GM12878 (cell line): ENCODE measurements around the gene CCDC51. TPM values are rescaled to one million over a fixed set of nuclear protein-coding genes. Genes with fewer than 3 reads are reported as not detected.

Source experiments
- ATAC-seq: fragments of 200-7000 bp; cut with Tn5 transposase; 3 replicates; pipeline ENCODE4 v1.9.1; 2020; ENCODE audit warnings: mild to moderate bottlenecking, moderate library complexity
- BruUV-seq: library from RNA; stranded (reverse); fragments of 400-500 nt; replicated peaks from 2 replicates; lab custom pipeline; 2021; lab: Mats Ljungman, UMichigan
- CTCF ChIA-PET: fragments of 300-600 bp; sonication (Branson Sonifier 250); formaldehyde crosslinking; extraction: SDS; loops from one replicate; lab custom pipeline; 2021; ENCODE audit warnings: inconsistent platforms; lab: Yijun Ruan, JAX
- POLR2A ChIA-PET: fragments of 350-600 bp; formaldehyde crosslinking; extraction: SDS; loops from one replicate; lab custom pipeline; 2021; ENCODE audit warnings: inconsistent platforms; lab: Charles Lee
- RAD21 ChIA-PET: fragments of 300-600 bp; sonication (Branson Sonifier 250); formaldehyde crosslinking; loops from one replicate; lab custom pipeline; 2023; ENCODE audit warnings: antibody characterized with exemption; ENCODE audit not compliant: unreplicated experiment; lab: Charles Lee
- SMC1A ChIA-PET: fragments of 300-600 bp; sonication (Branson Sonifier 250); formaldehyde crosslinking; loops from one replicate; lab custom pipeline; 2023; ENCODE audit not compliant: unreplicated experiment, uncharacterized antibody; lab: Charles Lee
- DNase-seq: peaks from one replicate; pipeline ENCODE4 v3.0.0-alpha.2; 2011; ENCODE audit warnings: low read depth, low spot score
- FAIRE-seq: peaks from 3 replicates; lab custom pipeline; 2011; peaks lifted over from hg19 to GRCh38; lab: Jason Lieb, UNC
- H2AFZ ChIP-seq: 2 replicates; pipeline ENCODE4 v1.6.0; 2011; ENCODE audit warnings: low read depth, low read length, control low read depth; ENCODE audit not compliant: control insufficient read depth
- H3K27ac ChIP-seq: 2 replicates; pipeline ENCODE4 v1.5.1; 2011; ENCODE audit warnings: control low read depth; ENCODE audit not compliant: control insufficient read depth, insufficient read depth
- H3K27me3 ChIP-seq, 2 experiments: replicated peaks in 1 of 2; 2 replicates each; pipeline versions ENCODE4 v1.6.0 to v1.6.1; 2011; ENCODE audit warnings: low read length in 1 of 2; ENCODE audit not compliant: control insufficient read depth in 2 of 2, insufficient read depth in 2 of 2
- H3K36me3 ChIP-seq, 2 experiments: 2 replicates each; pipeline ENCODE4 v1.5.1; 2011; ENCODE audit warnings: low read length in 1 of 2; ENCODE audit not compliant: control insufficient read depth in 2 of 2, insufficient read depth in 2 of 2
- H3K4me1 ChIP-seq: 2 replicates; pipeline ENCODE4 v1.6.1; 2011; ENCODE audit warnings: mild to moderate bottlenecking, low read length, moderate library complexity, mixed read lengths; ENCODE audit not compliant: control insufficient read depth, insufficient read depth
- H3K4me2 ChIP-seq: 2 replicates; pipeline ENCODE4 v1.6.0; 2011; ENCODE audit warnings: control low read depth; ENCODE audit not compliant: control insufficient read depth, insufficient read depth
- H3K4me3 ChIP-seq: fragments of 200-600 bp; sonication (generic); 2 replicates; pipeline ENCODE4 v1.5.1; 2016
- H3K79me2 ChIP-seq: 2 replicates; pipeline ENCODE4 v1.6.0; 2011; ENCODE audit warnings: low read length; ENCODE audit not compliant: control insufficient read depth, insufficient read depth
- H3K9ac ChIP-seq: 2 replicates; pipeline ENCODE4 v1.8.0; 2011; ENCODE audit warnings: low read length, control low read depth, mixed read lengths; ENCODE audit not compliant: control insufficient read depth, insufficient read depth
- H3K9me3 ChIP-seq: replicated peaks from 3 replicates; pipeline ENCODE4 v1.5.1; 2011; ENCODE audit warnings: mild to moderate bottlenecking, low read length; ENCODE audit not compliant: control insufficient read depth, insufficient read depth
- H4K20me1 ChIP-seq: 2 replicates; pipeline ENCODE4 v1.6.0; 2011; ENCODE audit not compliant: control insufficient read depth, insufficient read depth
- BCL11A ChIP-seq: IDR thresholded peaks from 2 replicates; pipeline ENCODE4 v1.6.1; 2011; ENCODE audit warnings: low read depth, low read length
- BMI1 ChIP-seq: fragments of 450-650 bp; IDR thresholded peaks from 2 replicates; pipeline ENCODE4 v1.6.1; 2016; ENCODE audit warnings: mild to moderate bottlenecking, moderate library complexity, borderline replicate concordance
- CHD1 ChIP-seq: IDR thresholded peaks from 2 replicates; pipeline ENCODE4 v1.6.1; 2012; ENCODE audit warnings: low read depth, low read length, improper control_type of control experiment
- ETV6 ChIP-seq, 2 experiments: fragments of 450-650 bp in 1 of 2; IDR thresholded peaks in 1 of 2; conservative IDR thresholded peaks in 1 of 2; 2 replicates each; pipeline ENCODE4 v1.6.1; 2014; ENCODE audit warnings: antibody characterized with exemption in 1 of 2, borderline replicate concordance in 1 of 2, low read depth in 1 of 2, mild to moderate bottlenecking in 1 of 2, moderate library complexity in 1 of 2
- HCFC1 ChIP-seq: fragments of 150-350 bp; IDR thresholded peaks from 2 replicates; pipeline ENCODE4 v1.6.1; 2014; ENCODE audit warnings: low read length
- IRF4 ChIP-seq: IDR thresholded peaks from 2 replicates; pipeline ENCODE4 v1.6.1; 2011; ENCODE audit warnings: low read depth, low read length
- JUNB ChIP-seq: IDR thresholded peaks from 2 replicates; pipeline ENCODE4 v1.6.1; 2016; ENCODE audit warnings: antibody characterized with exemption, mild to moderate bottlenecking
- MXI1 ChIP-seq: fragments of 150-350 bp; IDR thresholded peaks from 2 replicates; pipeline ENCODE4 v1.6.1; 2011; ENCODE audit warnings: low read depth, mild to moderate bottlenecking, inconsistent platforms, low read length, improper control_type of control experiment
- NFXL1 ChIP-seq: fragments of 450-650 bp; IDR thresholded peaks from 2 replicates; pipeline ENCODE4 v1.6.1; 2017; ENCODE audit warnings: antibody characterized with exemption, mild to moderate bottlenecking, borderline replicate concordance
- NRF1 ChIP-seq: conservative IDR thresholded peaks from 2 replicates; pipeline ENCODE4 v1.6.1; 2011; ENCODE audit warnings: mild to moderate bottlenecking, low read depth, low read length, improper control_type of control experiment
- PAX8 ChIP-seq: fragments of 450-650 bp; IDR thresholded peaks from 2 replicates; pipeline ENCODE4 v1.6.1; 2017; ENCODE audit warnings: mild to moderate bottlenecking, moderate library complexity
- SMAD5 ChIP-seq: IDR thresholded peaks from 2 replicates; pipeline ENCODE4 v1.6.1; 2016; ENCODE audit warnings: antibody characterized with exemption, low read depth
- SREBF1 ChIP-seq: IDR thresholded peaks from 2 replicates; pipeline ENCODE4 v1.6.1; 2012; ENCODE audit warnings: mild to moderate bottlenecking, low read length
- SUPT20H ChIP-seq: IDR thresholded peaks from 2 replicates; pipeline ENCODE4 v1.6.1; 2011; ENCODE audit warnings: low read depth, mild to moderate bottlenecking, low read length, moderate library complexity, borderline replicate concordance; ENCODE audit not compliant: control insufficient read depth
- TCF3 ChIP-seq: IDR thresholded peaks from 2 replicates; pipeline ENCODE4 v1.6.1; 2012; ENCODE audit warnings: low read depth, mild to moderate bottlenecking, low read length, borderline replicate concordance; ENCODE audit not compliant: insufficient read depth
- ZNF274 ChIP-seq: IDR thresholded peaks from one replicate; pipeline ENCODE4 v1.8.0; 2011; ENCODE audit not compliant: insufficient read length, insufficient read depth
- ZNF622 ChIP-seq: fragments of 450-650 bp; IDR thresholded peaks from 2 replicates; pipeline ENCODE4 v1.6.1; 2017; ENCODE audit warnings: mild to moderate bottlenecking, inconsistent platforms
- WGBS: methylation state at CpG from one replicate; pipeline ENCODE4 v1.1.6; 2016; ENCODE audit warnings: low lambda C conversion rate; ENCODE audit not compliant: insufficient replicate concordance, insufficient coverage; ENCODE audit errors: missing lambda C conversion rate; 5-methylcytosine and 5-hydroxymethylcytosine counted together
- in situ Hi-C: fragments of 300-500 bp; cut with MboI; formaldehyde crosslinking; loops from 9 replicates; pipeline ENCODE4 v1.14.3; 2018; ENCODE audit warnings: mixed read lengths
- intact Hi-C: fragments of 100-400 bp; cut with micrococcal nuclease; formaldehyde crosslinking; loops from one replicate; pipeline ENCODE4 v1.14.2; 2022; ENCODE audit not compliant: unreplicated experiment
- polyA plus RNA-seq, 11 experiments: library from polyadenylated mRNA; depleted of rRNA in 4 of 11; unstranded in 6 of 11; stranded (reverse) in 5 of 11; fragments of >200 nt; fragmentation: Nextera tagmentation in 4 of 11; fragmentation: Illumina TruSeq in 1 of 11; extraction: Ambion mirVana in 4 of 11; extraction: Trizol in 1 of 11; gene quantifications; 1 replicate in 1 of 11; 2 replicates in 10 of 11; pipeline versions ENCODE4 v1.2.1 to v1.2.3, GENCODE V29; 2011 to 2016; ENCODE audit warnings: inconsistent platforms in 2 of 11, missing spikeins in 2 of 11, low read depth in 1 of 11
- total RNA-seq, 4 experiments: library from RNA; depleted of rRNA in 3 of 4; stranded (reverse); fragments of >200 nt in 3 of 4; fragmentation: Illumina TruSeq in 1 of 4; extraction: Trizol in 1 of 4; gene quantifications; 2 replicates each; pipeline versions ENCODE4 v1.2.1 to v1.2.3, GENCODE V29; 2013 to 2021
- TF ChIP-seq, protein P1 (sequence below): IDR thresholded peaks from 2 replicates; pipeline ENCODE4 v1.6.1; 2011; ENCODE audit warnings: borderline replicate concordance, low read depth, mild to moderate bottlenecking, moderate library complexity, low read length; ENCODE audit not compliant: insufficient read depth, poor library complexity, severe bottlenecking

The CCDC51 gene
- total and polyA plus RNA-seq, 10 of the 15 experiments (the other 5 are each of a cell fraction or from before 2014, with no cell fraction given): 10.6 to 54.9 (median 28.5) TPM

DNA sequence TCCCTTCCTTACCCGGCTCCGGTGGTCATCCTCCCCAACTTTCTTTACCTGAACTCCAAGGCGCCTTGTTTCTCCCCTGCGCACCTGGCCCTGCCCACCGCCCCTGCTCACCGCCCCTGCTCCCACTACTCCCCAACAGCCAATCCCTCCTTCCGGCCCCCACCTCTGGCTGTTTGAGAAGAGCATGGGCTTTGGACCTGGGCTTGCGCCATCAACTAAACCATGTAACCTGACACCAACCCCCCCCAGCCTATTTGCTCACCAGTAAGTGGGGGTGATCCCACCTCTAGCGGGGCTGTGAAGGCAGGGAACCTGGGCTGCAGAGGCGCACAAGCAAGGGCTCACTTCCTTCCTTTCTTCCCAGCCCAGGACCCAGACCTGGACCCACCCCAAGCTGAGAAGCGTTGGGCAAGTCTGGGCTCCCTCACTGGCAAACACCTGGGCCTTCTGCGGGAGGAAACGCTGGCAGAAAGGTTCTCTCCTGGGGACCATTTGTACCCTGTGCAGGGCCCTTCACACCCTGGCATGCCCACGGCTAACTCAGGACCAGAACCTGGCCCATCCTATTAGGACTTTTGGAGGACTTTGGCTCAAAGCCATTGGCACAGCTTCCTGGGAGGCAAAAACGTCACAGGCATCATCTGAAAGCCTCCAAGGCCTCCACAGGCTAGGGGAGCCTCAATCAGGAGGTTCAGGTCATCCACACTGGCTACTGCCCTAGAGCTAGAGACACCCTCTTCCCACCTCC, 9.8 kb downstream of the CCDC51 start, which contains the start of gene PLXNB1:
Gene PLXNB1 (minus strand): TSS at position 127 of the 748 bp plus-strand sequence. CDS start 5,475 bp downstream, outside the sequence.
- BruUV-seq: no TSS peak
- Histone ChIP-seq H3K27ac (no peak within 1 kb of the TSS), H3K79me2 (no peaks in the 10 kb centered on the region), H3K4me3 (peak within 1 kb of the TSS; percentile 68), H3K9me3 (no peaks in the 10 kb centered on the region), H3K4me2 (peak within 1 kb of the TSS; percentile 77), H4K20me1 (no peaks in the 10 kb centered on the region), H3K27me3 (no peaks in the 10 kb centered on the region), H3K9ac (peak within 1 kb of the TSS; percentile 60; the same call in 1 of the 2 replicates), H2AFZ (peak within 1 kb of the TSS; percentile 77), H3K4me1 (peaks cover 27% of the 10 kb centered on the region), H3K36me3 (peaks cover 2 to 16% of the 10 kb centered on the region in 2 experiments; a peak in 2 of 4 replicates)
- no peak for TF ChIP-seq SUPT20H
- TF ChIP-seq MXI1: no peak
- no peak for TF ChIP-seq SREBF1
- TF ChIP-seq BMI1: no peak
- no peak for TF ChIP-seq ZNF622
- TF ChIP-seq PAX8: no peak
- no peak for TF ChIP-seq NRF1
- no peak for TF ChIP-seq SMAD5
- TF ChIP-seq HCFC1: no peak
- no peak for TF ChIP-seq ZNF274
- TF ChIP-seq JUNB: no peak
- no peak for TF ChIP-seq ETV6 (conservative IDR thresholded peaks at IDR 0.05 in 1 of 2, IDR thresholded peaks at IDR 0.05 in 1 of 2; ENCODE audit: borderline replicate concordance in 1 of 2, low read depth in 1 of 2)
- TF ChIP-seq NFXL1: no peak
- TF ChIP-seq TCF3: no peak
- no peak for TF ChIP-seq CHD1
- no peak for TF ChIP-seq BCL11A
- TF ChIP-seq, protein P1, sequence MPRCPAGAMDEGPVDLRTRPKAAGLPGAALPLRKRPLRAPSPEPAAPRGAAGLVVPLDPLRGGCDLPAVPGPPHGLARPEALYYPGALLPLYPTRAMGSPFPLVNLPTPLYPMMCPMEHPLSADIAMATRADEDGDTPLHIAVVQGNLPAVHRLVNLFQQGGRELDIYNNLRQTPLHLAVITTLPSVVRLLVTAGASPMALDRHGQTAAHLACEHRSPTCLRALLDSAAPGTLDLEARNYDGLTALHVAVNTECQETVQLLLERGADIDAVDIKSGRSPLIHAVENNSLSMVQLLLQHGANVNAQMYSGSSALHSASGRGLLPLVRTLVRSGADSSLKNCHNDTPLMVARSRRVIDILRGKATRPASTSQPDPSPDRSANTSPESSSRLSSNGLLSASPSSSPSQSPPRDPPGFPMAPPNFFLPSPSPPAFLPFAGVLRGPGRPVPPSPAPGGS: no peak
- TF ChIP-seq IRF4: no peak
- WGBS: 55% methylated on average over 13 of the region's 15 CpGs
- in situ Hi-C loops: no loop called here
- ChIA-PET POLR2A (interaction anchor here (0.5 kb wide), 1 partner anchor 1447 kb away, joined by 4 read pairs; no protein-coding TSS in a partner anchor), CTCF (interaction anchor here (0.7 to 12.5 kb wide), 3 partner anchors 10 to 29 kb away, joined by 3 to 757 read pairs (median 9); partner anchors contain the start of genes CCDC51 and TMA7), RAD21 (interaction anchor here (0.6 to 1.8 kb wide), 2 partner anchors 10 to 29 kb away, joined by 3 to 6 read pairs; partner anchors contain the start of genes CCDC51 and TMA7), SMC1A (interaction anchor here (1.2 to 11.5 kb wide), 2 partner anchors 28 to 29 kb away, joined by 4 to 287 read pairs; no protein-coding TSS in a partner anchor)
- no peak for ATAC-seq
- intact Hi-C loops: no loop called here
- FAIRE-seq: no peak
- DNase-seq: no peak
